ENCODE data around the gene CASTOR1.

The CASTOR1 gene

GRCh38 chr22:30302810-30303138 lies 13.5 kb upstream of the CASTOR1 start:
- H3K4me3 ChIP-seq (ENCODE audit: low read depth, low read length), result no peak overlapping the region
- DNase-seq (ENCODE audit: low read depth), result no peak

GRCh38 chr22:30301995-30302809 lies 12.9 kb upstream of the CASTOR1 start:
- H3K4me3 ChIP-seq (ENCODE audit: low read depth, low read length), result no peak overlapping the region
- peak; percentile 73 for DNase-seq (ENCODE audit: low read depth)

- no peak overlapping the region for H3K4me3 ChIP-seq (ENCODE audit: low read depth, low read length)
- no peak for DNase-seq (ENCODE audit: low read depth)
These were observed 10.0 kb upstream of the CASTOR1 start for GRCh38 chr22:30299322-30299721.

- no peak overlapping the region for H3K4me3 ChIP-seq (ENCODE audit: low read depth, low read length)
- DNase-seq (ENCODE audit: low read depth), result no peak
These were observed 8.8 kb upstream of the CASTOR1 start for GRCh38 chr22:30297991-30298701.

GRCh38 chr22:30297276-30297990 lies 8.1 kb upstream of the CASTOR1 start:
- DNase-seq (ENCODE audit: low read depth), result no peak

GRCh38 chr22:30296833-30297232 lies 7.5 kb upstream of the CASTOR1 start:
- no peak overlapping the region for H3K4me3 ChIP-seq (ENCODE audit: low read depth, low read length)
- DNase-seq (ENCODE audit: low read depth), result no peak

More at GRCh38 chr22:30297276-30297990, 8.1 kb upstream of the CASTOR1 start:
- H3K4me3 ChIP-seq (ENCODE audit: low read depth, low read length), result no peak overlapping the region

GRCh38 chr22:30296324-30296723 lies 7.0 kb upstream of the CASTOR1 start:
- DNase-seq (ENCODE audit: low read depth), result no peak
- H3K4me3 ChIP-seq (ENCODE audit: low read depth, low read length), result no peak overlapping the region

GRCh38 chr22:30295576-30295975 lies 6.3 kb upstream of the CASTOR1 start:
- no peak for DNase-seq (ENCODE audit: low read depth)
- H3K4me3 ChIP-seq (ENCODE audit: low read depth, low read length), result no peak overlapping the region

GRCh38 chr22:30294830-30295229 lies 5.5 kb upstream of the CASTOR1 start:
- H3K4me3 ChIP-seq (ENCODE audit: low read depth, low read length), result no peak overlapping the region
- DNase-seq (ENCODE audit: low read depth), result no peak

- H3K4me3 ChIP-seq (ENCODE audit: low read depth, low read length), result no peak overlapping the region
- no peak for DNase-seq (ENCODE audit: low read depth)
These were observed 4.8 kb upstream of the CASTOR1 start for GRCh38 chr22:30294066-30294465.

- DNase-seq (ENCODE audit: low read depth), result no peak
These were observed 3.7 kb upstream of the CASTOR1 start for GRCh38 chr22:30293026-30293425.

GRCh38 chr22:30292069-30292970 lies 3.0 kb upstream of the CASTOR1 start:
- no peak for DNase-seq (ENCODE audit: low read depth)

More at GRCh38 chr22:30293026-30293425, 3.7 kb upstream of the CASTOR1 start:
- no peak overlapping the region for H3K4me3 ChIP-seq (ENCODE audit: low read depth, low read length)

GRCh38 chr22:30291058-30291892 lies 2.0 kb upstream of the CASTOR1 start:
- H3K4me3 ChIP-seq (ENCODE audit: low read depth, low read length), result no peak overlapping the region
- no peak for DNase-seq (ENCODE audit: low read depth)

More at GRCh38 chr22:30292069-30292970, 3.0 kb upstream of the CASTOR1 start:
- H3K4me3 ChIP-seq (ENCODE audit: low read depth, low read length), result no peak overlapping the region

- no peak overlapping the region for H3K4me3 ChIP-seq (ENCODE audit: low read depth, low read length)
- DNase-seq (ENCODE audit: low read depth), result no peak
These were observed 1.2 kb upstream of the CASTOR1 start for GRCh38 chr22:30290342-30291057.

- DNase-seq (ENCODE audit: low read depth), result no peak
- peak overlapping the region; percentile 40 for H3K4me3 ChIP-seq (ENCODE audit: low read depth, low read length)
These were observed 642 bp upstream of the CASTOR1 start for GRCh38 chr22:30289980-30290313.

GRCh38 chr22:30288419-30289140 lies 725 bp downstream of the CASTOR1 start:
- no peak for DNase-seq (ENCODE audit: low read depth)
- H3K4me3 ChIP-seq (ENCODE audit: low read depth, low read length), result peak overlapping the region; percentile 92

- H3K4me3 ChIP-seq (ENCODE audit: low read depth, low read length), result peak overlapping the region; percentile 92
- peak; percentile 79 for DNase-seq (ENCODE audit: low read depth)
These were observed 1.5 kb downstream of the CASTOR1 start for GRCh38 chr22:30287648-30288418.

All from skeletal muscle cell (primary cell).